GM19238 (cell line): ENCODE measurements around the gene APBA2.
"Not testable (repeated sequence)": the region's sequence is repeated elsewhere in the genome, so short reads cannot be mapped to it uniquely, and the experiment has no call there.

ENCODE experiments used
- DNase-seq: peaks from one replicate; pipeline ENCODE4 v3.0.0; 2011; ENCODE audit warnings: low spot score; ENCODE audit not compliant: insufficient read length

Gene APBA2

DNA sequence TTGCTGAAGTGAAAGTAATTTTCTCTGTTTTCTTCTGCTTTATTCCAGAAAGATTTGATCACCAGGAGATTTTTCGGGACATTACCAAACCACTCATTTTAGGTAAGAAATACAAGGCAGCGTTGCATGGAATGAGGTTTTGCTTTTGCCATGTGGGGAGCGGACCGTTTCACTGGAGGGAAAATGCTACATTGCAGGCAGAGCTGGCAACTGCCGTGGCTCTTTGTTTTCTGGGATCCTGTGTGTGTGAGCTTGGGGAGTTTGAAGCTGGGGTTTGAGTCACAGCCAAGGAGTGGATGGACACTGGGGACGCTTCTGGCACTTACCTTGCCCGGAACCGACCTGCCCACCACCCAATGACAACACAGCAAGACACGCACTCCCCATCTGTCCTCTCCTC is 109.9 kb downstream of the APBA2 start:
- DNase-seq: no peak

DNA sequence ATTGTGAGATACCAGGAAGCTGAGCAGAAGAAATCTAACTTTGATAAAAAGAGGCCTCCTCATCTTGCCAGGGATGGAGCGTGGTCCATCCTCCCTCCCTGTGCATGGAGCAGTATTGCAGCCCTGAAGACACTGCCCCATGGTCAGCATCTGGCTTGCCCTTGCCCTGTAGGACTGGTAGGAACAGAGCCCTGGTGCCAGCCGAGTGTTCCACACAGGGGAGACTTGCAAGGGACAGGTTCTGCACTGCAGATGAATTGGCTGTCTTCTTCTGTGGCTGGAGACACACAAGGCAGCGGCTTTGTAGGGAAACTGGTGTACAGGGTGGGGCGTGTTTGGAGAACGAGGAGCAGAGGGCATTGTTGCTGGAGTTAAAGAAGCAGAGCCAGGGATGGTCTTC is 110.5 kb downstream of the APBA2 start:
- no peak for DNase-seq

DNA sequence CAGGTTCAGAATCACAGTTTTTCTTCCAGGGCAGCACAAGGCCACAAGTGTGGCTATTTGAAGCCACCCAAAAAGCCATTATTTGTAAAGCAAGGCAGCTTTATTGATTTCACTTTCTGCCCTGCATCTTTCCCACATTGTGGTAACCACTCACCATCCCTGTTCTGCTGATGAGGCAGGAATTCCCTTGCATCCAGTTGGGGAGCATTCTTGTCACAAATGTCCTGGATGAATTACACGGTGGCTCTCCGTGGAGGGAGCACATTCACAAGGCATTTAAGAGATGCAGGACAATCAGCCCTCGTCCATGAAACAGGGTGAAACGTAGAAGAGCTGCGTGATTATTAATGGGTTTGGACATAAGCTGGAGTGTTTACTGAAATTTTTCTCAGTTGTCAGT is 111.2 kb downstream of the APBA2 start:
- DNase-seq: no peak

DNA sequence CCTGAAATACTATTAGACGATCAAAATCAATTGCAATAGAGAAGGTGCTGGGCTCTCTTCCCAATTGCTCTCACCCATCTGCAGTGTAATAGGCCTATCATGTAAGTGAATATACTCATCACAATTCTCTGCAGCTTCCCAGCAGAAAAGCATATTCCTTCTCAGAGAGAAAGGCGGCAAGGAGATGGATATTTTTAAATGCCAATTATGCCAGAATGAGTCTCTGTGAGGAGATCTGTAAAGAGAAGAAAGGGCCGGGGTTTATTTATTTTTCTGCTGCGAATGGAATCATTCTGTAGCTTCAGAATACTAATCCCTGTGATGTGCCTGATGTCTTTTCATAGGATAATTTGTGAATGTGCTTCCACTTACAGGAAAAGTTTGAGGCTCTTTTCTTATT is 112.0 kb downstream of the APBA2 start:
- DNase-seq: no peak

DNA sequence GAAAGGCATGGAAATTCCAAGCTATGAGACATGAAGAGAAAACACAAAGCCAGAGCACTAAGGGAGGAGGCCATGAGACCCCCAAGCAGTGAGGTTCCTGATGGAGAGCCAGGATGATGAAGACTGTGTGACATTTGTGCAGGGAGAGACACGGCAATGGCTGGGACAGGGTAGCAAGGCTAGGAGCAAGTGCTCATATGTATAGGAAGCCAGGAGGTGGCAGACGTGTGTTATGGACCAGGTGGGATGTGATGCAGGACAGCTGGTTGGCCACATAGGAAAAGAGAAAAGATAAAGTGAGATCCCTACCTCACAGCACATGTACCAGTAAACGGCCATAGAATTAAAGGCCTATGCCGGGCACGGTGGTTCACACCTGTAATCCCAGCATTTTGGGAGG is 112.7 kb downstream of the APBA2 start:
- DNase-seq: no peak

DNA sequence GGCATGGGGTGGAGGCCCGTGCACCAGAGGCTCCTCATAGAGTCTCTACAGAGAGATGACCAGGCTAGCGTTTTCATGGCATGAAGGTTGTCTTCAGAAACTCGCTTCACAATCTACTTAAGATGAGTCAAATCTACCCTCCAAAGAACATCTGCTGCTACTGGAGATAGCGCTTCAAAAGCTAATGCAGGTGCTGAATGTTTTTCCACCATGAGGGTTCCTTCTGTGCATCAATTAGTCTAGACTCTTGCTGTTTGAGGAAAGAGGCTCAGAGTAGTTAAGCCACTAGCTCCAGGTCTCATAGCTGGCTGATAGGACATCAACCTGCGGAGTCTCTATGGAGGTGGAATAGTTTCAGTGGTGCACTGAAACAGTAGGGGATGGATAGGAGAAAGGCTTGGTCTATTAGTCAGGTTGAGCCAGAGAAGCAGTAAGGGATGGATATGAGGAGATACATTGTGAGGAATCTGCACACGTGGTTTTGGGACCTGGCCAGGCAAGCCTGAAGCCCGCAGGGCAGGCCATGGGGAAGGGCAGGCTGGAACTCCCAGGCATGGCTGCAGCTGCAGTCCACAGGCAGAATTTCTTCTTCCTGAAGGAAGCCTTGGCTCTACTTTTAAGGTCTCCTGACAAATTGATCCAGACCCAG is 117.5 kb downstream of the APBA2 start:
- no peak for DNase-seq

- no peak for DNase-seq
Observed at GRCh38 chr15:29003840-29004233, 118.1 kb downstream of the APBA2 start.

DNA sequence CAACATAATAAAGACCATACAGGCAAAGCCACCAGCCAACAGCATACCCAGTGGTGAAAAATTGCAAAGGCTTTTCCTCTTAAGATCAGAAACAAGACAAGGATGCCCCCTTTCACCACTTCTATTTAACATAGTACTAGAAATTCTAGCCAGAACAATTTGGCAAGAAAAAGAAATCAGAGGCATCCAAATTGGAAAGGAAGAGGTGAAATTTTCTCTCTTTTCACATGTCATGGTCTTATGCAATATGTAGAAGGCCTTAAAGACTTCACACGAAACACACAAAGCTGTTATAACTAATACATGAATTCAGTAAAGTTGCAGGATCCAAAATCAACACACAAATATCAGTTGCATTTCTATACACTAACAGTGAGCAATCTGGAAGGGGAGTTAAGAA is 120.2 kb downstream of the APBA2 start:
- DNase-seq: no peak

DNA sequence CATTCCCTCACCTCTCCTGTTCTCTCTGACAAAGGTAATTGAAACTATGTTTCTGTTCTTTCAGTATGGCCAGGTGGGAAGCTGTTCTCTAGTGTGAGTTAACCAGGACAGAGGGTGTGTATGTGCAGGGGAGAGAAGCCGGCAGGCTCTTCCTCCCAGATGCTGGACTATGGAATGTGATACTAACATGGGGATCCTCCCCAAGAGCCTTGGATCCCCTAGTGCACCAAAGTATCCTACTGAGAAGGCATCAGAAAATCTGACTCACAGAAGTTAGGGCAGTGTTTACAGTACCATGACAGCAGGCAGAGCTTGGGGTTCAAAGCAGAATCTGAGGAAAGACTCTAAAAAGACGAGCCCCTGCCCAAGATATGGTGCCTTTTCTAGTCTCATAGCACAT is 123.1 kb downstream of the APBA2 start:
- DNase-seq: no peak

DNA sequence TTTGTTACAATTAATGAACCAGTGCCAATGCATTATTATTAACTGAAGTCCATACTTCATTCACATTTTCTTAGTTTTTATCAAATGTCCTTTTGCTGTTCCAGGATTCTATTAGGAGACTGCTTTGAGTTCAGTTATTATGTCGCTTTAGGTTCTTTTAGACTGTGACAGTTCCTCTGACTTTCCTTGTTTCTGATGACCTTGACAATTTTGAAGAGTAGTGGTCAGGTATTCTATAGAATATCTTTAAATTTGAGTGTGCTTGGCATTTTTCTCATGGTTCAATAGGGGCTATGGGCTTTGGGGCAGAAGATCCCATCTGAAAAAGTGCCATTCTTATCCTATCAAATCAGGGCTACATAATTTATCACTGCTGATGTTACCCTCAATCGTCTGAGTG is 126.3 kb downstream of the APBA2 start:
- DNase-seq: no peak

GRCh38 chr15:29014493-29014892 is 128.7 kb downstream of the APBA2 start:
- DNase-seq: no peak

DNA sequence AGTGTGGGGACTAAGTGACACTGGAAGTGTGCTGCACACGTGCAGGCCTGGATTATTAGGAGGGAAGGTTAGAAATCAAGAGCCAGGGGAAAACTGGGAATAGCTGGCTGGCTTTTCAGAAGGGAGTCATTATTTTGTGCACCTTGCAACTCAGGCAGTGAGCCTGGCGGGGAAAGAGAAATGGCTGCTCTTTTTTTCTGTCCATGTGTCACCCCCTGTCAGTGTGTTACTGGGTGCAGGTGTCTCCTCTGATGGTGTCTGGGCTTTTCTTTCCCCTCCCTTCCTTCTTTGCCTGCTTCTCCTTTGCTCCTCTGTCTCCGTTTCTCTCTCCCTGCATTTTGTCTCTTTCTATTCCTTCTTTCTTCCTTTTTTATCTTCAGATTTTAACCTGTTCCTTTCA is 130.7 kb downstream of the APBA2 start:
- no peak for DNase-seq

DNA sequence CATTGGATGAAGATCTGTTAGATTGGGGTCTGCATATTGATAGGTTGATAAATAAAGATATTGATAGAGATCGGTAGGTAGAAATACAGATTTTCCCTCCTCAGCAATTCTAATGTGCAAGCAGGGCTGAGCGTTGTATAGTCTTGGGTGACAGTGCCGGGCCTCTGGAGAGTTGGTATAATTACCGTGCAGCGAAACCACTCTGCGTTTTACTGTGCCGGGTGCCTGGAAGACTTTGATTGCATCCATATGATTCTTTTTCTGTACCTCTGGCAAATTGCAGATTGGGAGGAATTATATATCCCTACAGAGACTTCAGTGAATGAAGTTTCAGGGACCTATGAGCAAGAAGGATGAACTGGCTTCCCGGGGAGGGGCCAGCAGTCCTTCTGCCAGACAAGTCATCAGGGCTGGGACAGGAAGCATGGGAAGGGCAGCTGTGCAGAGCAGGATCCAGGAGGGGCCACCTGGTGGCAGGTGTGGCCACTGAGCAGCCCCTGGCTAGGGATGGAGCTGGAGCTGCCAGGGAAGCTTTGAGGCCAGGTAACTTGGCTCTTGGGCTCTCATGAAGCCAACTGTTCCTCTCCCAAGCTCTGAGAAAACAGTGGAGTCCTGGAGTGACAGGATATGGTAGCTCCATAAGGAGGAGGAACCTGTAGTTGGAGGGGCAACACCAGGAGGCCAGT is 132.5 kb downstream of the APBA2 start:
- no peak for DNase-seq

- no peak for DNase-seq
Observed at GRCh38 chr15:29018995-29019976, 133.5 kb downstream of the APBA2 start.

DNA sequence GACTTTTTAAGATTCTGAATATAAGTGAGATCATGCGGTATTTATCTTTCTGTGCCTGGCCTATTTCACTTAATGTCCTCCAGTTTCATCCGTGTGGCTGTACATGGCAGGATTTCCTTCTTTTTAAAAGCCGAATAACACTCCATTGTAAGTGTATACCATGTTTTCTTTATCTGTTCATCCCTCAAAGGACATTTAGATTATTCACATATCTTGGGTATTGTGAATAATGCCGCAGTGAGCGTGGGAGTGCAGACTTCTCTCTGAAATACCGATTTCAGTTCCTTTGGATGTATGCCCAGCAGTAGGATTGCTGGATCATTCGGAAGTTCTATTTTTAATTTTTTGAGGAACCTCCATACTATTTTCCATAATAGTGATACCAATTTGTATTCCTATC is 136.1 kb downstream of the APBA2 start:
- DNase-seq: no peak

GRCh38 chr15:29024662-29025061 is 138.9 kb downstream of the APBA2 start:
- DNase-seq: no peak

- DNase-seq: not testable (repeated sequence)
Observed at GRCh38 chr15:29025411-29025810, 139.6 kb downstream of the APBA2 start.

DNA sequence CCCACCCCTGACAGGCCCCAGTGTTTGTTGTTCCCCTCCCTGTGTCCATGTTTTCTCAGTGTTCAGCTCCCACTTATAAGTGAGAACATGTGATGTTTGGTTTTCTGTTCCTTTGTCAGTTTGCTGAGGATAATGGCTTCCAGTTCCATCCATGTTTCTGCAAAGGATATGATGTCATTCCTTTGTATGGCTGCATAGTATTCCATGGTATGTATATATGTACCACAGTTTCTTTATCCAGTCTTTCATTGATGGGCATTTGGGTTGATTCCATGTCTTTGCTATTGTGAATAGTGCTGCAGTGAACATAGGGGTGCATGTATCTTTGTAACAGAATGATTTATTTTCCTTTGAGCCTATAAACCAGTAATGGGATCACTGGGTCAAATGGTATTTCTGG is 142.4 kb downstream of the APBA2 start:
- not testable (repeated sequence) for DNase-seq

DNA sequence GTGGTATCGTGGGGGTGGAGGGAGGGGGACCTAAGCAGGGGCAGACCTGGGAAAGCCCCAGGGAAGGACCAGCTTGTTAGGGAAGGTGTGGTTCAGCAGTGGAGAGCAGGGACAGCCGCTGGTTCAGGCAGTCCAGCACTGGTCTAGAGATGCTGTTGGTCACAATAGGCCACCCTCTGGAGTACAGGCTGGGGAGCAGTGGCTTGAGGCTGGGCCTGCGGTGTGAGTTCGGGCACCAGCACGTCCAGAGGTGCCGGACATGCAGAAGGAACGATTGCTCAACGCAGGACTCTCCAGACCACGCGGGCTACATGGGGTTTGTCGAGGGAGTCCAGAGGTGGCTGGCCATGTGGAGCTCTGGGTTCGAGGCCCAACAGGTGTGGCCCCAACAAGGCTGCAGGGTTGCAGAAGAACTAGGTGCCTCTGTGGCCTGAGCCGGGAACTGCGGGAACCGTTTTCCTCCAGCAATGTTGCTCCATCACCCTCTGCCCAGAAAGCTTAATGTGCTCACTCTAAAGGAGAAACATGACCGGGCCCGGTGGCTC is 143.9 kb downstream of the APBA2 start:
- no peak for DNase-seq

GRCh38 chr15:29031502-29032228 is 145.9 kb downstream of the APBA2 start:
- no peak for DNase-seq

GRCh38 chr15:29032229-29032625 is 146.5 kb downstream of the APBA2 start:
- no peak for DNase-seq
